Measurements from ENCODE around the gene MTR. TPM values are rescaled to one million over a fixed set of nuclear protein-coding genes. Genes with fewer than 3 reads are reported as not detected.

Gene MTR
- total RNA-seq, 2 donors from 2014 or later, result 31.3 to 39.8 TPM

DNA sequence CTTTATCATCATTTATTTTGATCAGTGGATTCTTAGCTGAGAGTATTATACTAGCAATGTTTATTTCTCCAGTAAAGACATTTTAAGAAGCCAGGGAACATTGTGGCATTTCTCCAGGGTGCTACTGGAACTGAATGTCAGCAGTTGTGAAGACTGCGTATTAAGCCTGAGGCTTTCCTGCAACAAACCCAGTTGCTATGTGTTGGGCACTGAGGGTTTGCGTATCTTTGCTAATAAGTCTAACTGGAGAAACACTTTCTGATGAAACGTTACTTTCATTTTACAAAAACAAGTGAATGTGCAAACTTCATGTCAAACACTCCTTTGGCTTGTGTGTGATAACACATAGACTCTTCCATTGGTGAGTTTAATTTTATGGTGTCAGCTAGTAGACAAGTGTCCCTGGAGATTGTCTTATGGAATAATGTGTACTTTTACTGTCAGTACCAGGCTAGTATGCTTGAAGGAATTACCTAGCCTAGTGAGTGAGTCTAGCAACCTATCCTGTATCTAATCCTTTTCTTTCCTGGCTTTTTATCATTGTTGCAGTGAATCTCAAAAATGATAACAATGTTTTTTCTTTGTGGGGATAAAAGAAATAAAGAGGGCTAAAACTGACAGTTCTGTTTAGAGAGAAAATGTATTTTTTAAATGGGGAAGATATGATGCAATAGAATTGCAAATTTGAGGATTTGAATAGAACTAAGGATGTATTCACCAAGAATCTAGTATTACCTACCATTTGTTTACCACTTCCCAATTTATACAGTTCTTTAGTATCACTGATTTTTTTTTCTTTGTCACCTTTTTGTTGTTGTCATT is 70.1 kb downstream of the MTR start:
- ATAC-seq (ENCODE audit: insufficient number of reproducible peaks, low FRiP score, low read depth) (no peak), DNase-seq (ENCODE audit: low spot score) (no peak)
- H3K9me3 ChIP-seq, result no peaks in the 10 kb centered on the region
- no peak overlapping the region for H3K4me3 ChIP-seq
- TF ChIP-seq, protein P1, sequence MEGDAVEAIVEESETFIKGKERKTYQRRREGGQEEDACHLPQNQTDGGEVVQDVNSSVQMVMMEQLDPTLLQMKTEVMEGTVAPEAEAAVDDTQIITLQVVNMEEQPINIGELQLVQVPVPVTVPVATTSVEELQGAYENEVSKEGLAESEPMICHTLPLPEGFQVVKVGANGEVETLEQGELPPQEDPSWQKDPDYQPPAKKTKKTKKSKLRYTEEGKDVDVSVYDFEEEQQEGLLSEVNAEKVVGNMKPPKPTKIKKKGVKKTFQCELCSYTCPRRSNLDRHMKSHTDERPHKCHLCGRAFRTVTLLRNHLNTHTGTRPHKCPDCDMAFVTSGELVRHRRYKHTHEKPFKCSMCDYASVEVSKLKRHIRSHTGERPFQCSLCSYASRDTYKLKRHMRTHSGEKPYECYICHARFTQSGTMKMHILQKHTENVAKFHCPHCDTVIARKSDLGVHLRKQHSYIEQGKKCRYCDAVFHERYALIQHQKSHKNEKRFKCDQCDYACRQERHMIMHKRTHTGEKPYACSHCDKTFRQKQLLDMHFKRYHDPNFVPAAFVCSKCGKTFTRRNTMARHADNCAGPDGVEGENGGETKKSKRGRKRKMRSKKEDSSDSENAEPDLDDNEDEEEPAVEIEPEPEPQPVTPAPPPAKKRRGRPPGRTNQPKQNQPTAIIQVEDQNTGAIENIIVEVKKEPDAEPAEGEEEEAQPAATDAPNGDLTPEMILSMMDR (IDR thresholded peaks at IDR 0.05), result no peak
- no peaks in the 10 kb centered on the region for H3K27me3 ChIP-seq (replicated peaks; ENCODE audit: insufficient read depth)
- H3K27ac ChIP-seq, result no peak overlapping the region
- peaks cover 17% of the 10 kb centered on the region for H3K36me3 ChIP-seq
- peaks cover 0 to 8% of the 10 kb centered on the region in 2 donors for H3K4me1 ChIP-seq (ENCODE audit: control insufficient read depth in 1 of 2, low read depth in 2 of 2)

DNA sequence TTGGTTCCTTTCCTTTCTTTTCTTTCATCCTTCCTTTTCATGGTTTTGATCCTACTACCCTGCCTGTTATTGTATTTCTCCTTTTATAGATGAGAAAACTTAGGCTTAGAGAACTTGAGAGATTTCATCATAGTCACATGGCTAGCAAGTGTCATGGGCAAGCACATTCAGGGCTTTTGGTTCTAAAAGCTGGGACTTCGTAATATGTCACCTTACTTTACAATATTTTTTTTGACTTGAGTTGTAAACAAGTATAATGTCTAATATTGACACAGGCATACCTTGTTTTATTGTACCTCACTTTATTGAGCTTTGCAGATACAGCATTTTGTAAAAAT is 70.7 kb downstream of the MTR start:
- Histone ChIP-seq H3K4me3 (no peak overlapping the region), H3K27ac (no peak overlapping the region), H3K9me3 (no peaks in the 10 kb centered on the region), H3K36me3 (peaks cover 17% of the 10 kb centered on the region), H3K27me3 (replicated peaks; ENCODE audit: insufficient read depth) (no peaks in the 10 kb centered on the region), H3K4me1 (ENCODE audit: control insufficient read depth in 1 of 2, low read depth in 2 of 2) (peaks cover 0 to 8% of the 10 kb centered on the region in 2 donors)
- TF ChIP-seq, protein P1 (IDR thresholded peaks at IDR 0.05), result no peak
- DNase-seq (ENCODE audit: low spot score) (no peak), ATAC-seq (ENCODE audit: insufficient number of reproducible peaks, low FRiP score, low read depth) (no peak)

DNA sequence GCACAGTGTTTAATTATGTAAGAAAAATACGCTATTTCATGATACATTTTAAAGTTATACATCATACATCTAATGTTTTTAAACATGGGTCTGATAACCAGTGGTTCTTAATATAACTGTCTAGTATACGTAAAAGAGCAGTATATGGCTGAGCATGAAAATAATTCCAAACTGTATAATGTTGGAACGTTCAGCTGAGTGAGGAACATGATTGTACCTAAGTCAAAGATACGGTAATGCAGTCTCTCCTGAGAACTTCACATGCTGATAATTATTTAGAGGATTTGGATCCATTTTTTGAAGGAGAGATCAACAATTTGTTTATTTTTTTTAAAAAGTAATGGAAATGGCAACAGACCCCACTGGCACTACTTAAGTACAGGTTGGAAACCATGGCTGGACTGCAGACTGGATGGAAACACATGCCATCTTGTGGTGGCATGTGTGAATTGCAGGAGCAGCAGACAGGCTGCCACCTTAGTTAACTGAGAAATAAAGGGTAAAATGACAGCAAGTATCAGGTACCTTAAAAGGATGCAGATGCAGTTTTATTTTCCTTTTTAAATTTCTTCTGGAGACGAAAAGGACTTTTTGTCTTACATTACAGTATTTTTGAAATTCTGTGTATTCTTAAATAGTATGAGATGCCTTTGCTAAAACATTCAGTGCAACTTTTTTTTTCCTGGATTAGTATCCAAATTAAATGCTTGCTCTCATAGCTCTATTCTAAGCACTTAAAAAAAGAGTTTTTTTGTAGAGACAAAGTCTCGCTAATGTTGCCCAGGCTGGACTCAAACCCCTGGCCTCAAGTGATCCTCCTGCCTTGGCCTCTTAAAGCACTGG is 73.8 kb downstream of the MTR start:
- ATAC-seq (ENCODE audit: insufficient number of reproducible peaks, low FRiP score, low read depth), result no peak
- DNase-seq (ENCODE audit: low spot score), result no peak
- TF ChIP-seq, protein P1 (IDR thresholded peaks at IDR 0.05), result peak; percentile 74
- Histone ChIP-seq H3K36me3 (peaks cover 11% of the 10 kb centered on the region), H3K4me3 (no peak overlapping the region), H3K27ac (no peak overlapping the region), H3K4me1 (ENCODE audit: control insufficient read depth in 1 of 2, low read depth in 2 of 2) (no peaks in the 10 kb centered on the region), H3K27me3 (replicated peaks; ENCODE audit: insufficient read depth) (no peaks in the 10 kb centered on the region), H3K9me3 (no peaks in the 10 kb centered on the region)

DNA sequence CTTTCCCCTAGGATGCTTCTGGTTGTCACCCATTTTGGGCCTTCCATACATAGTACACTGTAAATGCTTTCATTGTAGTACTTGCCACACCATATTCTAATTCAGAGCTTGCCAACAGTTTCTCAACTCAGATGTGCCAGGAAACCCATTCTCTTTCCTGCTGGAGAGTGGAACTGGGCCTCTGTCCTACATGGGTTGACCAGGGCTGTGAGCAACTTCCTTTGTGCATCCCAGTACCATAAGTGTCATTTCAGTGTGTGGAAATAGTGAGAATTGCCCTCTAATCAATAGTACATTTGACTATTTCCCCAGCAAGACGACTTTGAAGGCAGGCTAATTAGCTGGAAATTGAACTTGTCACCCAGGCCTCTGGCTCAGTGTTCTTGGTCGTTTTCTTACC is 74.8 kb downstream of the MTR start:
- no peak for ATAC-seq (ENCODE audit: insufficient number of reproducible peaks, low FRiP score, low read depth)
- Histone ChIP-seq H3K27me3 (replicated peaks; ENCODE audit: insufficient read depth) (no peaks in the 10 kb centered on the region), H3K9me3 (no peaks in the 10 kb centered on the region), H3K27ac (no peak overlapping the region), H3K4me1 (ENCODE audit: control insufficient read depth in 1 of 2, low read depth in 2 of 2) (no peaks in the 10 kb centered on the region), H3K4me3 (no peak overlapping the region), H3K36me3 (peaks cover 12% of the 10 kb centered on the region)
- TF ChIP-seq, protein P1 (IDR thresholded peaks at IDR 0.05), result no peak
- no peak for DNase-seq (ENCODE audit: low spot score)

DNA sequence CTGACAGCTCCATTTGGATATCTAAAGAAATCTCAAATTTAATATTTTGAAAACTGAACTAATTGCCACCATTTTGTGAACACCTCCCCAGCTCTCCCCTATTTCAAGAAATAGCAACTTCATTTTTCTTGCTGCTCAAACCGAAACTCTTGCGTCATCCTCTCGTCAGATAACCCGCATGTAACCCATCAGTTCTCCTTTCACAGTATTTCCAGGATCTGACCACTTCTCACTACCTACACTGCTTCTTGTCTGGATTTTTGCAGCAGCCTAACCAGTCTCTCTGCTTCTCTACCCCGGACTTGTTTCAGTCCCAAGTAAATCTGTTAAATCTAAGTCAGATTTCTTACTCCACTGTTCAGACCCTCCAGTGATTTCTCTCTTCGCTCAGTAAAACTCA is 75.6 kb downstream of the MTR start:
- Histone ChIP-seq H3K4me1 (ENCODE audit: control insufficient read depth in 1 of 2, low read depth in 2 of 2) (no peaks in the 10 kb centered on the region), H3K9me3 (no peaks in the 10 kb centered on the region), H3K27ac (no peak overlapping the region), H3K4me3 (no peak overlapping the region), H3K36me3 (peaks cover 16% of the 10 kb centered on the region), H3K27me3 (replicated peaks; ENCODE audit: insufficient read depth) (no peaks in the 10 kb centered on the region)
- DNase-seq (ENCODE audit: low spot score) (no peak), ATAC-seq (ENCODE audit: insufficient number of reproducible peaks, low FRiP score, low read depth) (no peak)
- TF ChIP-seq, protein P1 (IDR thresholded peaks at IDR 0.05), result no peak

Data from thoracic aorta (tissue), 2 donors.